HG02970 (cell line): ENCODE results near the gene JARID2.

Experiments used
- ATAC-seq: cut with Tn5 transposase; IDR thresholded peaks from one replicate; pipeline ENCODE4 v1.9.1; 2021; ENCODE audit warnings: mild to moderate bottlenecking, moderate library complexity, moderate number of reproducible peaks; ENCODE audit not compliant: unreplicated experiment, low FRiP score

JARID2 gene

DNA sequence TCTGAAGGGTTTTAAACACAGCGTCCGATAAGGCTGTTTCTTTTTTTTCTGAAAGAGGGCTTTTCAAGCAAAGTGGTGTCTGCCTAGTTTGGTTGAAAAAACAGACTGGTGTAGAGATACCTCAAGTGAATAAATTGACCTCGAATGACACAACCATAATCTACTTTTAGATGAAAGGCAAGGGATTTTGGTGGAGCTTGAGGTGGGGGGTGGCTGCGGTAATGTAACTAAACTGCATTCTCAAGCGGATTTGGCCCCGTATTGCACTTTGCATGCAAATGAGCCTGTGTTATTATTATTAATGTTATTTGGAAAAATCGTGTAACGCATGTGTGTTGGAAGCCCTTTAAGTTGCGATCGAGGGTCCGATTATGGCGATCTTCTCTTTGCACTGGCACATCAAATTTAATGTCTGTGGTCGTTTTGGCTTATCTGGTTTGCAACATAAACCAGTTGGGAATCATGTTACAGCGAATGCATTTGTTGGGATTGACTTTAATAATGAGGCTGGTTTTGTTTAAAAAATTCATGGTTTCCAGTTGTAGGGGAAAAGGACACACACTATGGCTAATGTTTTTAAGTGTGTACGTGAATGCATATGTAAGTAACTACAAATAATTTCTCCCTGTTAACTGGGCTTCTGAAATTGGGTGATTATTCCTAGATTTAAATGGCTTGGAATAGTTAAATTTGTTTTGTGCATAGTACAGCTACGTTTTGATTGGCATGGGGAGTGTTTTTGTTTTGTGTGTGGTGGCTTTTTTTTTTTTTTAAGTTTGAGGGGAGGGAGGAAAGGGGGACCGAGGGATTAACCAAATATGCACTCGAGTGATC lies 1.0 kb downstream of the JARID2 start:
- no peak for ATAC-seq

DNA sequence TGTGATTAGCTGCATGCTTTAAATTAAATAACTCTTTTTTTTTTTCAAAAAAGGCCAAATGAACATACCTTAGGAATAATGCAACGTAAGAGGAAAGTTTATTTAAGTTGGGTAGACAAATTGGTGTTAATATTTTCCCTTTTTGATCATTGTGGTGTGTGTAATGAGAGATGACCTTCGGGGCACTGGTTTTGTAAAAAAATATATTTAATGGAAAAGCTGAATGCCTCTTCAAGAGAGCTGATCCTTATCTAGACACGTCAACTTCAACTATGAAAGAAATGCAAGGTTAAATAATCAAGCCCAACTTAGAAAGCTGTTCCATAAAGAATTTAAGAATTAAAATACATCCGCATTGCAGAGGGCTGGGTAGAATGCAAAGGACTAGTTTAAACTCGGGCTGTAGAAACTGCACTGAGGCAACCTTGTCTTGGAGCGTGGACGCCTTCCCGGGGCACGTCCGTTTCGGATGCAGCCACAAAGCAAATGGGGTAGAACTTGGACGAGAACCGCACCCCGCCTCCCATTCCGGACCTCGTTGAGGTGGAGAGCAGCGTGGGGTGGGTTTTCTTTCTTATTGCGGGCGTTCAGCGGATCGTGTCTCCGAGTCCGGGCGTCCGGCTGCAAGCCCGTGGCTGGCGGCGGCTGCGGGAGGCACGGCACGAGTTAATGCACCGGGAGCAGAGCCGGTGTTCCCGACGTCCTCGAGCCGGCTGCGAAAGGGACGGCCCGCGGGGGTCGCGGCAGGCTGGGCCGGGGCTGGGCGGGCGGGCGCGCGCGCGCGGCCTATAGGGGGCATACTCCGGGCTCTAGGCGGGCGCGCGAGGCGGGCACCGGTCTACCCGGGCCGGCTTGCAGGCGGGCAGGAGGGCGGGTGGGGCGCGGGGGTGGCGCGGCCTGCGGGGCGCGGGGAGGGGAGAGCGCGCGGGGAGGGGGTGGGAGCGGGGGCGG lies 1.9 kb downstream of the JARID2 start:
- ATAC-seq, result peak; percentile 0

DNA sequence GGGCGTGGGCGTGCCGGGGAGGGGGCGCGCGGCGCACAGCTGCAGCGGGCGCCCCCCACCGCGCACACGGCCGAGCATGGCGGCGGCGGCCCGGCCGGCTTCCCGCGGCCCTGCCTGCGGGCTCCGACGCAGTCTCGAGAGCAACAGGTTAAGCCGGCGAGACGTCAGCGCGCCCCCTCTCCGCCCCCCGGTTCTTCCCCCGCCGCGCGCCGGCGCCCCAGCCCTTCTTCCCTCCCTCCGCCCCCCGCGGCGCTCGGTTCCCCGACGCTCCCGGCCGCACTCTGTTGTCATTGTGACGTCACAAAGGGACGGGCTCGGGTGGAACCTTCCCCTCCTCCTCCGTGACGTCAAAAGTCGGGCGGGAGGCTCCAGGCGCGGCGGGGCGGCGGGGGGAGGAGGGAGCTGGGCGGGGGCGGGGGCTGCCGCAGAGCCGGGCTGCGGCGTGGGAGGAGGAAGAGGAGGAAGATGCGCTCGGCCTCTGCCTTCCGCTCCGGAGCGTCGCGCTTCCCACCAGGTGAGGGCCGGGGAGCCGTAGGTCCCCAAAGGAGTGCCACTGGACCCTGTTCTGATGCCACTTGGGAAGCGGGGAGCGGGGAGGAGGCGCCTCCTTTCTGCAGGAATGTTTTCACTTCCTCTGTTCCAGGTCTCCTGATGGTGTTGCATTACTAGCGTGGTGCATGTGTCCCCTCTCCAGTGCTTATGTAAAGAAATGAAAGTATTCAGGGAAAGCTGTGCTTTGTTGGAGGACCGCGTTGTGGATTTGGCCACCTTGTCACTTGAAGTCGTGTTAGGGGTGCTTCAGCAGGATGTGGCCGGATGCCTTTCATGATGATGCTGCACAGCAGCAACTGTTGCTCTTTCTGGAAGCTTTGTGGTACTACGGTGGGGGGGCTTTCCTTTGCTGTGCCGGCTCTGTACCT lies 2.8 kb downstream of the JARID2 start:
- ATAC-seq, result peak; percentile 37

DNA sequence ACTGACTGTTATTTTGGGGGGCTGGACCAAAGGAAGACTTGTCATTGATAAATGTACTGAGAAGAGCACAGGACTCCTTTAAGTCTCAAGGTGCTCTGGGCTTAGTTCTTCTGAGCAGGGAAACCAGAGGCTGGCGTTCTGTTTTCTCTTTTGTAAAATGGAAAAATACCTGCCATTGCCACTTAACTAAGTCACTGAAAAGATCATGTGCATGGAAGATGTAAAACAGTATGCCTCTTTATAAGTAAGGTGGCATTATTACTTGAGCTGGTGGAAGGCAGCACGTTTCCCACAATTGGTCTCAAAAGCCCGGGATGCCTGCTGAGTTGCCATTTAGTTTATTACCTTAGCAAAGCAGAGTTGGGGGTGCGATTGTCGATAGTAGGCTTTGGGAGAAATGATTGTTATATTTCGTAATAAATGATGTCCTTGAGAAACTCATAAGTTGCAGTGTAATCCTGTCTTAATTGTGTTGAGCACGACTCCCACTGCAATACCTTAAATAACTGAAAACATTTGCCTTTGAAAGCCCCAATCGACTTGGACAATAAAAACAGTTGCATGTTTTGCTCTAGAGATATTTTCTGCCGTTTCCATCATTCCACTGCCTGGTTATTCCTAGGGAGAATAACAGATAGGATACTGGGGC lies 3.6 kb downstream of the JARID2 start:
- no peak for ATAC-seq

DNA sequence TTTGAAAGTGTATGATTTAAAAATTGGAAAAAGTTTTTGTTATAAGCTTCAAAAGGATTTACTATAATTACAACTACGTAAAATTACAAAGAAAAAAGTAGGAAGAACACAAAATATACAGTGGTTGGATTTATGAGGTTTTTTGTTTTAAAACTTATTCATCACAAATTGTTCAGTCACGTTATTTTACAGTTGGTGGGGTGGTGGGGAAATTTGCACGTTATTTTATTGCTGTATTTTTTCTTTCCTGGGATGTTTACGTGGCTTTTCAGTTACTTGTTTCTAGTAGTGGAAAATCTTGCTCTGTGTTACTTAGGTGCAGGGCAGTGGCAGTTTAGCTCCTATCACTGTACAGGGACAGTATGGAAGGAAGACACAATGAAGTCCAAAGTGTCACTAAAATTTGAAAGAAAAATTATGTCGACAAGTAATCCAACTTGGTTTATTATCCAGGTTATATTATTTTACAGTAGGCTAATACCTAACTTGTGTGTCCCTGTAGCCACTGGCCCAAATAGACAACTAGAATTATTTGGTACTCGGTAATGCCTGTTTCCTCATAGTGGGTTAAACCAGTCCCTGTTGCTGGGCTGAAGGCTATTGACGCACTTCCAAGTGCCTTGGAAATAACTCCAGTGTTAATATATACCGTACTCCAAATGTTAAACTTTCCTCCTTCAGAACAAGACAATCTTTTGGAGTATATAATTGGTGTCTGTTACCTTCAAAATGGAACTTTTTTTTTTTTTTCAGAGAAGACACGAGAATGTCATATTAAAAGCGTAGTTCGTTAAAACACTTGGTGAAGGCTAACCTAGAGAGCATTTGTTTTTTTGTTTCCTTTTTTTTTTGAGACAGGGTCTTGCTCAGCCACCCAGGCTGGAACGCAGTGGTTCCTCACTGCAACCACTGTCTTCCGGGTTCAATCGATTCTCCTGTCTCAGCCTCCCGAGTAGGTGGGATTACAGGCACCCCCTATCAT lies 4.6 kb downstream of the JARID2 start:
- no peak for ATAC-seq

DNA sequence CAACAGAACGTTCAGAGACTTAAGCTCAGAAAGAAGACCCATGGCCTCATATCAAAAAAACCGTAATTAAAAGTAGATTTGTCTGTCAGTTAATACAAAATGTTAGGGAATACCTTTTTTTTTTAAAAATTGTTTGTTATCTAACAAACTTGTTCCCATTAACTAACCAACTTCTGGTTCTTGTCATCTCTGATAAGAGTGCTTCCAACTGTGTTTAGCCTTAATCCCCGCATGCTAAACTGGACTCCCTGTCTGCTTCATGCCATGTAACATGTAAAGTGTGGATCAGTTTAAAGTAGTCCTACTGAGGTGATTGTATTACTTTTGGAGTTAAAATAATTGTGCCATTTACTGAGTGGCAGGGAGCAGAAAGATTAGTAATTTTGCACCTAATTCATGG lies 6.3 kb downstream of the JARID2 start:
- ATAC-seq, result no peak

DNA sequence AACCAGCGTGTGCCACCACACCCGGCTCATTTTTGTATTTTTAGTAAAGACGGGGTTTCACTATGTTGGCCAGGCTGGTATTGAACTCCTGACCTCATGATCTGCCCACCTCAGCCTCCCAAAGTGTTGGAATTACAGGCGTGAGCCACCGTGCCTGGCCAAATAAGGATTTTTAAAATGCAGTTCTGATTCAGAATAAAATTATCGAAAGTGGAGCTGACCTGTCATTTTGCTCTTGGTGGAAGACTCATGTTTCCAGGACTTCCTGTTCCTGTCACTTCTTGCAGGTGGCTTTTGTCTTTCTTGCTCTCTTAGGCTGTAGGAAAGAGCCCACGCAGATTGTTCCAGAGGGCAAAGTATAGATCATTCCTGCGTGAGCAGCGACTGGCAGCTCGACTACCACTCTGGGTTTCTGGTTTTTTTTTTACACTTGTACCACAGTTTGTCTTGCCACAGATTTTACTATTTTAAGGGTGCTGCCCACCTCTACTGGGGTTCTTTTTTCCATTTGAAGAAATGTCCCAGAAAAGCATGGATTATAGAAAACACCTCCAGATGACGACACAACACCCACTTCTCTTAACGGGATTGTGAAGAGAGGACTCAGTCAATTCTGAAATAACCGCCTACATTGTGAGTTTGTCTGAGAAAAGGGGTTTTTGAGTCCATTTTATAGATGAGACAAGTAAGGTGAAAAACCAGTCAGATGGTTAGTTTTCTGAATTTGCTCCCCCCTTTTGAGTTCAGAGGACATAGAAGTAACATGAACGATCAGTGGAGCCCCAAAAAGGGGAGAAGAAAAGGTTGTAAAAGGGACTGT lies 7.5 kb downstream of the JARID2 start:
- ATAC-seq, result no peak

DNA sequence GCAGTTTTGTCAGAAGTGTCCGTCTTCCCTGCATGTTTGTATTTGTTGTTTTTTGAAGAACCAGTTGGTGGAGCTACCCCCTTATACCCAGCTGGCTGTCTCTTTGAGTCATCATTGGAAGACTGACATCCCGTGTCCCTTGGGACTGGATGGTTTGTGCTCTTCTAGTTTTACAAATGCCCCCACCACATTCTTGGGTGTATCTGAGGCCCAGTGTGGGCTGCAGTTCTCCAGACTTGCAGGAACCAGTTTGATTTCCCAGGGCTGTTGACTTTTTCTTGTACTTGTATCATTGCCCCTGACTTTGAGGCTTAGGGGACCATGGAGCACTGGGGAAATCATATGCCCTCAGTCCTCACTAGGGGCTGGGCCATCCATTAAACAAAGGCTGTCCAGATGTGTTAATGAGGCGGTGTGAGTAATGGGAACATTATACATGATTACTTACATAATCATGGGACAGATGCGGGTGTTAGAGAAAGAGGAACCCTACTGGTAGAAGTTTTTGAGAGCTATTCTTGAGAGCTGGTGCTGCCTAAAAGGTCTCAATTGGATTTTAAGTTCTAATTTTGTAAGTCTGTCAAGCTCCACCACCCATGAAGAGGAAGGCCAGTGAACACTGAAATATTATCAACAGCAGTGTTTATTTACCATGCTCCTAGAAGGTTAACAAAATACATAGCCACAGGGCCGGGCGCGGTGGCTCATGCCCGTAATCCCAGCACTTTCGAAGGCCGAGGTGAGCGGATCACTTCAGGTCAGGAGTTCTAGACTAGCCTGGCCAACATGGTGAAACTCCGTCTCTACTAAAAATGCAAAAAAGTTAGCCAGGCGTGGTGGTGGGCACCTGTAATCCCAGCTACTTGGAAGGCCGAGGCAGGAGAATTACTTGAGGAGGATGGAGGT lies 8.5 kb downstream of the JARID2 start:
- no peak for ATAC-seq

DNA sequence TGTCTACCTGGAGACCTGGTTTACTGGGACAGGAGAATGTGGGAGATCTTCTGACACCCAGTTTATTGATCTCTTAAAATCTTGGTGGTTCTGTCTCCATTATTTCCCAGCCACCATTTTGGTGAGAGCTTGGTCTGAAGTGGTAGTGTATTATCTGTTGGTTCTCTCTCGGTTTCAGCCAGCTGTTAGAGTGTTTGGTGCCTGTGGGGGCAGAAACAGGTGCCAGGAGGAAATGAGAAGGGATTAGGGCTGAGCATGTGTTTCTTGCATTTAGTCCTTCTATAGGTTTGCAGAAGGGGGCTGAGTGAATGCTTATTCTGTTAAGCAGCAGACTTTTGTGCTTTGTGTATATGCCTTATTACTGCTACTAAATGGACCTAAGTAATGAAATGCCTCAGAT lies 9.6 kb downstream of the JARID2 start:
- ATAC-seq, result no peak

DNA sequence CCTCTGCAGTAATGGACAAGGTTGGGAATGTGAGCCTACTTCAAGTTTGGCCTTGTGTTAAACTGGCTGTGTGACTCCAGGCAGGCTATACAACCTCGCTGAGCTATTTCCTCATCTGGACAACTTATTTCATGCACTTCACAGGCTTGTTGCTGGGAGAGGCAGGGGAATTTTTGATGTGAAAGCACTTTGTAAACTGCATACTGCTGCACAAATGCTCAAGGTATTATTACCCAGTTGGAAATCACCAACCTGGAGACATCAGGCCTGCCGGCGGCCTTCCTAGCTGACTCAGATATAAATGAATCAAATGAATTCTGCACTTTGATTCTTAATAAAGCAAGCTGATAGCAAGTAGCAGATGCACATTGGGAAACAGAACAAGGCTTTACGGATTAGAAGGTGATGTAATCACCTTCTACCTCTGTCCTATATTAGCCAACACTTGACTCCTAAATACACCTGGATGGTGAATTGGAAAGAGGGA lies 10.1 kb downstream of the JARID2 start:
- ATAC-seq, result no peak

DNA sequence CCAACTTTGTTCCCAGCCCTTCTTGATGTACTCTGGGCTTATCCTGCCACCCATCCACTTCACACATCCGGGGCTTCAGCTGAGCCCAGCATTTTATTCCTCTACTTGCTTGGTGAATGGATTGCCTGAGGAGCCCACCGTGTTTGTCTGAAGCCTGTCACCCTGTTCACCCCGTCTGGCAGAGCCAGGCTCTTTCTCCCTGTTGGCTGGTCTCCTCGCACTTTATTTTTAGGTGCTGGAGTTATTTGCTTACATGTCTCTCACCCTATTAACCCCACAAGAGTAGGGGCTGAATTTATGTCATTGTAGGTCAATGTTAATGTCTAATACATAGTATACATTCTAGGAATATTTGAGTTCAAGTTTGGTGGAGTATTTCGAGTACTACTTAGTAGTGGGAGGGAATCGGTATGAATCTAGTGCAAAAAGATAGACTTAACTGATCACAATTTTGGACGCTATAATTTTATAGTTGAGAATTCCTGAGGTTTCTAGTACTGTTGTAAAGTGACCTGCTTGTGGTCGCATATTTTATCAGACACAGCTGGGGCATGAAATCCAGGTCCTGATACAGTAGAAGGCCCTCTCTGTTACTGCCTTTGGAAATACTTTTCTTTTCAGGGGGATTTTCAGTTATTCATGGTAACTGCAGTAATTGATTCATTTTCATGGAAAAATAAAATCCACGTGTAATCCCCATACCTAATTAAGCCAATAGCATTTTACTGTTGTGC lies 10.8 kb downstream of the JARID2 start:
- ATAC-seq, result no peak

DNA sequence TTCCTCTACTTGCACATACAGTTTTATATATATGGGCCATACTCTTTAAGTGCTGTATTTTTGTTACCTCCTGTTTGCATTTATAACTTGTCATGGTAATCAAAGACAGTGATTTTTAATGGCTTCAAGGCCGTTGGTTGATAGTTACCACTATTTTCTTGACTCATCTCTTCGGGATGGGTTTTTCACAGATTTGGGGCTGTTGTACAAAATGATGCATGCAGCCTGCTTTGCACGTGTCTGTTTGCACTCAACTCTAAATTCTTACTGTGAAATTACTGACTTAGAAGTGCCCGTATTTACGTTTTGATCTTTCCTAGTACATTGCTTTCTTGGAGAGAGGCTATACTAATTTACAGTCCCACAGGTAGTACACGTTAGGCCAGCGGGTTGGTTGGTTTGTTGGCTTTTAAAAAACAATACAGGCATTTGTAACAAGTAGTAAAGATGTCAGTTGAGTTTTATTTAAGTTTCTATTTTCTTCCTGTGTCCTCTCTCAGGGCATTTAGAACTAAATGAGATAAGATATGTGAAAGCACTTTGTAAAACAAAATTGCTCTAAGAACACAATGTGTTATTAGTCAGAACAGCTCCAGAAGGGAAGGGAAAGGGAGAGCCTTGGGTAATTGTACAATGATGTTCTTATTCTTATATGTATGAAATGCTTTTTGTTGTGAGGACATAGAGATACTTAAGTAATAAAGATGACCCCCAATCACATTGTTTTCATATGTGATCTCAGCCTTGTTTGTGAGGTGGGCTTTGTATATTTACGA lies 11.7 kb downstream of the JARID2 start:
- no peak for ATAC-seq

DNA sequence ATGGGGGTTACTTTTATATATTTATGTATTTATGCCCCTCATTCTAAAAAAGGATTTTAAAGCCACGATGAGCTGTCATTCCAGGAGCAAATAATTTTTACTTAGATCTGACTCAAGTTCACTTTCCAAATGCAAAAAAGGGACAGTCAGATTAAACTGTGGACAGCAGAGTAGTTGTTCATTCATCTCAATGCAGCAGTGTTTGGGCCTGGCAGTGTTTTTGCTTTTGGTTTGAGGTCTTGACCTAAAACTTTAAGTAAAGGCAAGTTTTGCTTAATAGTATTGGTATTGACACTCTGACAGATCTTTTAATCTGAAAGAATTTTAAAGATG lies 13.9 kb downstream of the JARID2 start:
- no peak for ATAC-seq

DNA sequence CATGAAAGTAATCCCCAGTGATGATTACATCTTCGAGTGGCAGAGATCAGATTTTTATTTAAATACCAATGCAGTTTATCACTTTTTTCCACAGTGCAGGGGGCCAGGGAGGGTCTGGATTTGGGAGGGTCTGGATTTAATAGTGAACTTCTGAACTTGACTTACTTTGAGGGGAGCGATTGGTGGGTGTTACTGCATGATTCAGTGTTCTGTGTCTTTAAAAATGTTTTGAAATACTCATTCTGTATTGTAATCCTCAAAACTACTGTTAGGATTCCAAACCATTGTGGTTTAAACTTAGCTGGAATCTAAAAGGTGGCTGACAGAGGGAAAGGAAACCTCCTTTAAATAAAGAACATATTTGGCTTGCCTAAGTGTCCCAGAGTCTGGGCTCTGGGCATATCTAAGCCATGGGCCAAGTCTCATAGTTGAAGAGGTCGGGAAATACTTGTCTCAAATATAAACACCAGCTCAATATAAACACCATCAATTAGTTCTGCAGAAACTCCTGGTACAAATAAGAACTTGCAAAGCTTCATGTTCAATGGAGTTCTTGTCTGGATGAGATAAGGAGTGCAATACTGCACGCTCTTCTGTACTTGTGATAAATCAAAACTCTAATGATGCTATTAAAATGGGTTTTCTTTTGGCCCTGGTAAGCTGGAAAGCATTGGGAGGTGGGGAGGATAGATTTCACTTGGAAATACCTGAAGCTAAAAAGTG lies 14.4 kb downstream of the JARID2 start:
- no peak for ATAC-seq
